H1 (cell line): ENCODE data around the gene IFT43. TPM values are rescaled to one million over a fixed set of nuclear protein-coding genes. Genes with fewer than 3 reads are reported as not detected.
A peak's percentile ranks its signal among the peaks of the same experiment; 100 is the strongest.

Experiments
- CTCF ChIA-PET: fragments of 300-600 bp; sonication (Branson Sonifier 250); formaldehyde crosslinking; loops from one replicate; lab custom pipeline; 2021; ENCODE audit not compliant: partially characterized antibody; lab: Charles Lee
- POLR2A ChIA-PET: fragments of 300-600 bp; sonication (Branson Sonifier 250); formaldehyde crosslinking; loops from one replicate; lab custom pipeline; 2021; ENCODE audit warnings: inconsistent platforms; ENCODE audit not compliant: partially characterized antibody; lab: Charles Lee
- DNase-seq, 2 experiments: peaks; one replicate each; pipeline versions ENCODE4 v3.0.0 to v3.0.0-alpha.2; 2010 to 2022; ENCODE audit warnings: low spot score in 2 of 2, low read depth in 1 of 2, mixed read lengths in 1 of 2
- FAIRE-seq: peaks from 2 replicates; lab custom pipeline; 2011; peaks lifted over from hg19 to GRCh38; lab: Jason Lieb, UNC
- H2AFZ ChIP-seq: 2 replicates; pipeline ENCODE4 v1.8.1; 2012; ENCODE audit warnings: low read length, inconsistent platforms
- H2AK5ac ChIP-seq: 2 replicates; pipeline ENCODE4 v1.6.1; 2013; ENCODE audit warnings: low read depth, low read length
- H2BK120ac ChIP-seq: replicated peaks from 2 replicates; pipeline ENCODE3; 2013; ENCODE audit warnings: low read depth, low read length, inconsistent platforms
- H2BK12ac ChIP-seq: 2 replicates; pipeline ENCODE4 v1.6.1; 2013; ENCODE audit warnings: low read depth, low read length
- H2BK15ac ChIP-seq: 2 replicates; pipeline ENCODE4 v1.6.1; 2013; ENCODE audit warnings: low read length
- H2BK20ac ChIP-seq: 2 replicates; pipeline ENCODE4 v1.6.1; 2013; ENCODE audit warnings: low read length
- H2BK5ac ChIP-seq: 2 replicates; pipeline ENCODE4 v1.6.1; 2013; ENCODE audit warnings: low read depth, low read length
- H3K14ac ChIP-seq: 2 replicates; pipeline ENCODE4 v1.6.1; 2013; ENCODE audit warnings: inconsistent platforms; ENCODE audit not compliant: insufficient read length
- H3K18ac ChIP-seq: 2 replicates; pipeline ENCODE4 v1.6.1; 2013; ENCODE audit warnings: low read length; ENCODE audit errors: extremely low read depth
- H3K23ac ChIP-seq: 2 replicates; pipeline ENCODE4 v1.6.1; 2013; ENCODE audit warnings: inconsistent platforms; ENCODE audit not compliant: insufficient read length
- H3K23me2 ChIP-seq: 2 replicates; pipeline ENCODE4 v1.6.1; 2013; ENCODE audit warnings: low read depth, low read length
- H3K27ac ChIP-seq: 2 replicates; pipeline ENCODE4 v1.6.1; 2011; ENCODE audit warnings: low read depth, low read length, inconsistent platforms
- H3K27me3 ChIP-seq, 4 experiments: replicated peaks in 1 of 4; 1 replicate in 1 of 4; 2 replicates in 3 of 4; pipeline versions ENCODE4 v1.6.1 to v1.8.1; 2011 to 2013; ENCODE audit warnings: low read length in 3 of 4, mild to moderate bottlenecking in 3 of 4, inconsistent platforms in 2 of 4, mixed read lengths in 2 of 4, moderate library complexity in 1 of 4; ENCODE audit not compliant: control insufficient read depth in 3 of 4, insufficient read depth in 3 of 4; ENCODE audit errors: extremely low read depth in 1 of 4
- H3K36me3 ChIP-seq, 4 experiments: 2 replicates each; pipeline versions ENCODE4 v1.6.1 to v1.8.1; 2011 to 2013; ENCODE audit warnings: mild to moderate bottlenecking in 4 of 4, low read length in 3 of 4, moderate library complexity in 2 of 4, control low read depth in 1 of 4, inconsistent platforms in 1 of 4; ENCODE audit not compliant: insufficient read depth in 4 of 4, control insufficient read depth in 2 of 4
- H3K4ac ChIP-seq: replicated peaks from 2 replicates; pipeline ENCODE3; 2013; ENCODE audit warnings: low read length, low read depth, mixed read lengths, inconsistent platforms; ENCODE audit not compliant: insufficient read length
- H3K4me1 ChIP-seq, 4 experiments: replicated peaks in 1 of 4; 1 replicate in 1 of 4; 2 replicates in 3 of 4; pipeline versions ENCODE4 v1.6.1 to v1.8.1; 2011 to 2013; ENCODE audit warnings: low read length in 3 of 4, inconsistent platforms in 2 of 4, mixed read lengths in 1 of 4; ENCODE audit not compliant: insufficient read depth in 4 of 4, control insufficient read depth in 3 of 4
- H3K4me2 ChIP-seq, 2 experiments: 2 replicates each; pipeline versions ENCODE4 v1.6.1 to v1.8.1; 2011 to 2013; ENCODE audit warnings: low read depth in 2 of 2, low read length in 2 of 2, control low read depth in 1 of 2, inconsistent platforms in 1 of 2, mild to moderate bottlenecking in 1 of 2; ENCODE audit not compliant: insufficient read depth in 1 of 2
- H3K4me3 ChIP-seq, 4 experiments: fragments of 200-600, 300-600 bp in 1 of 4; sonication (generic), shearing (Covaris generic), sonication (Bioruptor Twin) in 1 of 4; 2 replicates each; pipeline versions ENCODE4 v1.5.1 to v1.8.1; 2011 to 2016; ENCODE audit warnings: low read length in 4 of 4, low read depth in 3 of 4, control low read depth in 2 of 4, inconsistent platforms in 2 of 4, mild to moderate bottlenecking in 2 of 4, mixed read lengths in 1 of 4, moderate library complexity in 1 of 4; ENCODE audit not compliant: insufficient read depth in 2 of 4; ENCODE audit errors: extremely low read depth in 1 of 4
- H3K56ac ChIP-seq: replicated peaks from 2 replicates; pipeline ENCODE3; 2013; ENCODE audit warnings: low read depth, mild to moderate bottlenecking, mixed read lengths, low read length, inconsistent platforms; ENCODE audit not compliant: insufficient read length
- H3K79me1 ChIP-seq: 2 replicates; pipeline ENCODE4 v1.6.1; 2013; ENCODE audit warnings: low read depth, low read length, control low read depth
- H3K79me2 ChIP-seq, 2 experiments: 2 replicates each; pipeline versions ENCODE4 v1.6.1 to v1.8.1; 2012 to 2013; ENCODE audit warnings: low read length in 2 of 2, mild to moderate bottlenecking in 2 of 2, inconsistent platforms in 1 of 2; ENCODE audit not compliant: insufficient read depth in 2 of 2, control insufficient read depth in 1 of 2
- H3K9ac ChIP-seq, 4 experiments: replicated peaks in 1 of 4; 1 replicate in 1 of 4; 2 replicates in 3 of 4; pipeline versions ENCODE4 v1.6.1 to v1.8.1; 2011 to 2013; ENCODE audit warnings: low read depth in 3 of 4, low read length in 3 of 4, control low read depth in 2 of 4, mild to moderate bottlenecking in 2 of 4, moderate library complexity in 2 of 4, inconsistent platforms in 1 of 4; ENCODE audit errors: extremely low read depth in 1 of 4
- H3K9me3 ChIP-seq, 2 experiments: 2 replicates each; pipeline versions ENCODE4 v1.6.1 to v1.8.1; 2012 to 2013; ENCODE audit warnings: mild to moderate bottlenecking in 2 of 2, moderate library complexity in 2 of 2, control low read depth in 1 of 2, inconsistent platforms in 1 of 2, low read depth in 1 of 2, low read length in 1 of 2, mixed read lengths in 1 of 2; ENCODE audit not compliant: insufficient read depth in 2 of 2
- H4K20me1 ChIP-seq, 2 experiments: replicated peaks in 1 of 2; 2 replicates each; pipeline versions ENCODE3 to v1.8.1; 2011 to 2013; ENCODE audit warnings: inconsistent platforms in 2 of 2, low read length in 2 of 2, mild to moderate bottlenecking in 1 of 2; ENCODE audit not compliant: insufficient read depth in 2 of 2, control insufficient read depth in 1 of 2
- H4K5ac ChIP-seq: 2 replicates; pipeline ENCODE4 v1.6.1; 2013; ENCODE audit warnings: low read length, low read depth, mixed read lengths, inconsistent platforms; ENCODE audit not compliant: insufficient read length
- H4K8ac ChIP-seq: 2 replicates; pipeline ENCODE4 v1.8.0; 2013; ENCODE audit warnings: mild to moderate bottlenecking, moderate library complexity, low read length, inconsistent platforms; ENCODE audit not compliant: insufficient read depth; ENCODE audit errors: extremely low read depth
- H4K91ac ChIP-seq: replicated peaks from 2 replicates; pipeline ENCODE3; 2013; ENCODE audit warnings: low read length, mixed read lengths, inconsistent platforms; ENCODE audit not compliant: insufficient read length
- KDM1A ChIP-seq: fragments of 200-600, 300-600 bp; sonication (generic); IDR thresholded peaks from 2 replicates; pipeline ENCODE4 v1.7.1; 2016; ENCODE audit warnings: mild to moderate bottlenecking, low read length, borderline replicate concordance
- WGBS, 2 experiments: shearing (Covaris generic) in 1 of 2; methylation state at CpG; one replicate each; pipeline versions ENCODE4 v1.1.6 to v1.1.7; 2013 to 2015; ENCODE audit warnings: low lambda C conversion rate in 2 of 2, mixed read lengths in 2 of 2, inconsistent platforms in 1 of 2, low coverage in 1 of 2, missing lambda C conversion rate in 1 of 2; ENCODE audit not compliant: insufficient replicate concordance in 2 of 2, insufficient coverage in 1 of 2, insufficient read length in 1 of 2; ENCODE audit errors: extremely low coverage in 1 of 2, missing lambda C conversion rate in 1 of 2; 5-methylcytosine and 5-hydroxymethylcytosine counted together
- polyA plus RNA-seq, 7 experiments: library from polyadenylated mRNA; depleted of rRNA in 3 of 7; stranded (reverse) in 5 of 7; unstranded in 2 of 7; fragments of >200 nt in 5 of 7; fragments of 200-250 nt in 2 of 7; gene quantifications; 1 replicate in 5 of 7; 2 replicates in 1 of 7; 4 replicates in 1 of 7; pipeline versions ENCODE4 v1.2.1 to v1.2.3, GENCODE V29; 2011 to 2013; ENCODE audit warnings: missing spikeins in 2 of 7, mixed read lengths in 2 of 7
- total RNA-seq: library from RNA; stranded (reverse); fragmentation: NEBNext Ultra II Directional; extraction: Animal tissue kit (Norgen Biotek cat#: 25700); gene quantifications from 2 replicates; pipeline ENCODE4 v1.2.1, GENCODE V29; 2021
- TF ChIP-seq, protein P1 (sequence below): IDR thresholded peaks from 2 replicates; pipeline ENCODE4 v1.6.1; 2012; ENCODE audit warnings: inconsistent platforms

The IFT43 gene
- total and polyA plus RNA-seq, 2 of the 8 experiments (the other 6 are each of a cell fraction or from before 2014, with no cell fraction given), result 17.0 to 20.8 TPM

DNA sequence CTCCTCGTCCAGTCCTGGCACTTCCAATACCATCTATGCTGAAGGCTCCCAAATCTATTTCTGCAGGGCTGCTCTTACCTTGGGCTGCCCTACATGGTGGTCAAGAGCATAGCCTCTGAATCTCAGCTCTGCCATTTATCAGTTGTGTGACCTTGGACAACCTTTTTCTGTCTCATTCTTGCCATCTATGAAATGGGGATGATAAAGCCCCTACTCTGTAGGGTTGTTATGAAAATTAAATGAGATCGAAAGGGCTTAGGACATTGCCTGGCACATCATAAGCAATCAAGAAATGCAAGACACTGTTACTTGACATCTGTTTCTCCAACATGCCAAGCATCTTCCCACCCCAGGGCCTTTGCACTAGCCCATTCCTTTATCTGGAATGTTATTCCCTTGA is 120.6 kb downstream of the IFT43 start:
- CTCF ChIA-PET, result interaction anchor here (0.6 to 1.8 kb wide), 5 partner anchors 13 to 679 kb away, joined by 3 to 6 read pairs (median 4); no protein-coding TSS in a partner anchor

More for the DNA sequence above, 120.6 kb downstream of the IFT43 start:
- no peak overlapping the region for H4K91ac ChIP-seq
- no peak overlapping the region for H3K4ac ChIP-seq
- H3K56ac ChIP-seq, result no peak overlapping the region
- H3K4me2 ChIP-seq, result no peak overlapping the region
- no peak overlapping the region for H2BK5ac ChIP-seq
- H2BK12ac ChIP-seq, result no peak overlapping the region
- no peak overlapping the region for H3K27ac ChIP-seq
- 90% methylated on average over 2 of the region's 2 CpGs; no CpG with 5 or more reads in 1 of the 2 experiments for WGBS, 2 experiments
- H2BK120ac ChIP-seq, result no peak overlapping the region
- H2AK5ac ChIP-seq, result no peak overlapping the region
- H4K20me1 ChIP-seq, result no peaks in the 10 kb centered on the region
- FAIRE-seq (no peak), DNase-seq (no peak)
- no peak overlapping the region for H2BK20ac ChIP-seq
- POLR2A ChIA-PET, result no interaction called here
- no peaks in the 10 kb centered on the region for H3K79me1 ChIP-seq
- no peaks in the 10 kb centered on the region for H3K23me2 ChIP-seq
- no peaks in the 10 kb centered on the region for H3K36me3 ChIP-seq
- H3K4me3 ChIP-seq, result no peak overlapping the region
- no peaks in the 10 kb centered on the region for H3K79me2 ChIP-seq
- H2AFZ ChIP-seq, result no peak overlapping the region
- H3K9ac ChIP-seq, result no peak overlapping the region
- no peaks in the 10 kb centered on the region for H3K9me3 ChIP-seq
- H3K23ac ChIP-seq, result no peak overlapping the region
- H3K27me3 ChIP-seq, result no peaks in the 10 kb centered on the region
- TF ChIP-seq KDM1A, result 0 out of 2 replicates have a peak, but pooled peaks have one; percentile 21
- TF ChIP-seq, protein P1, sequence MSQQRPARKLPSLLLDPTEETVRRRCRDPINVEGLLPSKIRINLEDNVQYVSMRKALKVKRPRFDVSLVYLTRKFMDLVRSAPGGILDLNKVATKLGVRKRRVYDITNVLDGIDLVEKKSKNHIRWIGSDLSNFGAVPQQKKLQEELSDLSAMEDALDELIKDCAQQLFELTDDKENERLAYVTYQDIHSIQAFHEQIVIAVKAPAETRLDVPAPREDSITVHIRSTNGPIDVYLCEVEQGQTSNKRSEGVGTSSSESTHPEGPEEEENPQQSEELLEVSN, result no peak
- TF ChIP-seq, all 59 proteins: peak for 1
- Histone ChIP-seq H3K18ac (no peak overlapping the region), H4K8ac (no peak overlapping the region), H3K14ac (no peak overlapping the region), H3K4me1 (peaks cover 0 to 5% (median 2%) of the 10 kb centered on the region in 4 experiments; a peak in 4 of 7 replicates), H4K5ac (no peak overlapping the region), H2BK15ac (0 out of 2 replicates have a peak overlapping the region, but pooled peaks have one; percentile 29)
